GM12801 (cell line): Measurements from ENCODE around the gene AHRR.

ENCODE experiments used
- TF ChIP-seq, protein P1 (sequence below): IDR thresholded peaks from one replicate; pipeline ENCODE4 v1.5.1; 2011; ENCODE audit warnings: control low read depth; ENCODE audit not compliant: insufficient read length; ENCODE audit errors: extremely low read depth

The AHRR gene

GRCh38 chr5:465591-466403 lies 144.3 kb downstream of the AHRR start:
- TF ChIP-seq, protein P1, sequence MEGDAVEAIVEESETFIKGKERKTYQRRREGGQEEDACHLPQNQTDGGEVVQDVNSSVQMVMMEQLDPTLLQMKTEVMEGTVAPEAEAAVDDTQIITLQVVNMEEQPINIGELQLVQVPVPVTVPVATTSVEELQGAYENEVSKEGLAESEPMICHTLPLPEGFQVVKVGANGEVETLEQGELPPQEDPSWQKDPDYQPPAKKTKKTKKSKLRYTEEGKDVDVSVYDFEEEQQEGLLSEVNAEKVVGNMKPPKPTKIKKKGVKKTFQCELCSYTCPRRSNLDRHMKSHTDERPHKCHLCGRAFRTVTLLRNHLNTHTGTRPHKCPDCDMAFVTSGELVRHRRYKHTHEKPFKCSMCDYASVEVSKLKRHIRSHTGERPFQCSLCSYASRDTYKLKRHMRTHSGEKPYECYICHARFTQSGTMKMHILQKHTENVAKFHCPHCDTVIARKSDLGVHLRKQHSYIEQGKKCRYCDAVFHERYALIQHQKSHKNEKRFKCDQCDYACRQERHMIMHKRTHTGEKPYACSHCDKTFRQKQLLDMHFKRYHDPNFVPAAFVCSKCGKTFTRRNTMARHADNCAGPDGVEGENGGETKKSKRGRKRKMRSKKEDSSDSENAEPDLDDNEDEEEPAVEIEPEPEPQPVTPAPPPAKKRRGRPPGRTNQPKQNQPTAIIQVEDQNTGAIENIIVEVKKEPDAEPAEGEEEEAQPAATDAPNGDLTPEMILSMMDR = no peak

DNA sequence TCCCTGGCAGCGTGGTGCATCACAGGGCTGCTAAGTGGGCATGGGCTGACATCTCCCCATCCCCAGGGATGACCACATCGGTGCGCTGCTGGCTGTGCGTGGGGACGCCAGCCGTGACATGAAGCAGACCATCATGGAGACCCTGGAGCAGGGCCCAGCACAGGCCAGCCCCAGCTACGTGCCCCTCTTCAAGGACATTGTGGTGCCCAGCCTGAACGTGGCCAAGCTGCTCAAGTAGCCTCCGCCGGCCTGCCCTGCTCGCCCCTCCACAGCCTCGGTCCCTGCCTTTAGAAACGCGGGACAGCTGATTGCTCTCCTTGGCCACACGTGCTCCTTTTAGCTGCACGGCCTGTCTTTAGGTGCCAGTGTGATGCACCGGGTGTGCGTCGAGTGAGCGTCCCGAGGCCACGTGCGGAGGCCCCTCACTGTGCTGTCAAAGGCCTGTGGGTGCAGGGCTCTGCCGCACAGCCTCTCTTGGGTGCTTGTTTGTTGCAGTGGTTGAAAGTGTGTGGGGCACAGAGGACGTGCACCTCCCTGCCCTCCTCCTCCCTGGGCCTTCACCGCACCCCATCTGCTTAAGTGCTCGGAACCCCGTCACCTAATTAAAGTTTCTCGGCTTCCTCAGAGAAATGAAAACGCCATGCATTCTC lies 145.3 kb downstream of the AHRR start:
- TF ChIP-seq, protein P1 = no peak

GRCh38 chr5:468401-468800 lies 146.9 kb downstream of the AHRR start:
- TF ChIP-seq, protein P1 = no peak

GRCh38 chr5:469752-470483 lies 148.4 kb downstream of the AHRR start:
- TF ChIP-seq, protein P1 = no peak

DNA sequence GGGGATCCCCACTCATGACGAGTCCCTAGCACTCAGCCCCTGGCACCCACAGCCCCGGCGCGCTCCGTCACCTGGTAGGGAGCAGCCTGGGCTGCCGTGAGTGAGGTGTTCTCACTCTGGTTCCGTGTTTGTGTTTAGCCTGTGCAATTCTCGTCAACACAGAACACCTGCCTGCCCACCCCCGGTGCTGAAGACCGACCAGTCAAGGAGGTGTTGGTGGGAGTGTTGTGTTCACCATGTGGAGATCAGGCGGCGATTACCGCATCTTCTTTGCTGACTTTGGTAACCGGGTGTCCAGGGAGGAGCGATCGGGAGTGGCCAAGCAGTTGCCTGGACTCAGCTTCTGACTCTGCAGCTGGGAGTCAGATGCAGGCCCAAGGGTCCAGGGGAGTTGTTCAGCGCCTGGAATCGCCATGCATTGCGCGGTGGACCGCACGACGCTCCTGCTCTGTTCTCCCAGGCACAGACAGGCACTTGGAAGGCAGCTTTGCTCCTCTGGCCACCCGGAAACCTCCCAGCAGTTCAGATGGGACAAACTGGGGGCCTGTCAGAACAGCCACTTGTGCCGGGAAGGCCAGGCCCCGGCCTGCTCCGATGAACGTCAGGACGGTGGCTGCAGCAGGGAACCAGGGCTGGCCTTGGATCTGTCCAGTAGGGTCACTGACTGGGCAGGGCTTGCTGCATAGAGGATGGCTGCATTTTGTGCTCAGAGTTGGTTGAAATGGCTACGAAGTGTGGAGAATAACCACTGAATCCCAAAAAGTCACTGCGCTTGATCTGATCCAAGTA lies 149.6 kb downstream of the AHRR start:
- TF ChIP-seq, protein P1 = no peak

DNA sequence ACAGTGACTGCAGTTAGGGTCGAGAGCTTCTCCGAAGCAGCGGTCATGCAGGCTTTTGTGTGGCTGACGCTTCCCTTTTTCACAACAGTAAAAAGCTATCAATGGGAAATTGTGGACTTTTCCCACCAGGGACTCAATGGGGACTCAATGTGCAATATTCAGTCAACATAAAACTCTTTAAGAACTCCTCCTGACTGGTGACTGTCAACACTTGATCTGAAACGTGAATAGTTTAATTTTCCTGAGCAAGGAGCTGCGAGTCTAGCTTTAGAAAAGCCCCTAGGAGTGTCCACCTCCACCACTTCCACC lies 150.2 kb downstream of the AHRR start:
- TF ChIP-seq, protein P1 = no peak

GRCh38 chr5:472076-472655 lies 150.7 kb downstream of the AHRR start:
- TF ChIP-seq, protein P1 = no peak
